HCT116 (cell line): Measurements from ENCODE around the gene WIPI1. TPM values are rescaled to one million over a fixed set of nuclear protein-coding genes. Genes with fewer than 3 reads are reported as not detected.

Experiments
- ATAC-seq: fragments of 200-7000 bp; cut with Tn5 transposase; 2 replicates; pipeline ENCODE4 v1.9.1; 2020; ENCODE audit warnings: mild to moderate bottlenecking, moderate library complexity
- BruUV-seq: library from RNA; stranded (reverse); fragments of 400-500 nt; replicated peaks from 2 replicates; lab custom pipeline; 2021; lab: Mats Ljungman, UMichigan
- CTCF ChIA-PET: fragments of 300-600 bp; sonication (Branson Sonifier 250); formaldehyde crosslinking; loops from one replicate; lab custom pipeline; 2021; ENCODE audit warnings: antibody characterized with exemption; lab: Charles Lee
- POLR2A ChIA-PET: fragments of 300-600, 350-600 bp; sonication (Branson Sonifier 250); formaldehyde crosslinking; loops from one replicate; lab custom pipeline; 2021; ENCODE audit warnings: antibody characterized with exemption; lab: Charles Lee
- RAD21 ChIA-PET, 2 experiments: fragments of 300-600 bp; sonication (Branson Sonifier 250); formaldehyde crosslinking; loops; one replicate each; lab custom pipeline; 2023; ENCODE audit warnings: low total read pairs in 2 of 2; ENCODE audit not compliant: uncharacterized antibody in 2 of 2, unreplicated experiment in 2 of 2, low non-redundant PET in 1 of 2; lab: Charles Lee
- DNase-seq: peaks from one replicate; pipeline ENCODE4 v3.0.0-alpha.2; 2010; ENCODE audit warnings: low read depth, low spot score
- H2AFZ ChIP-seq: fragments of 200-600 bp; shearing (Covaris generic), sonication (generic); 2 replicates; pipeline ENCODE4 v1.6.1; 2017; ENCODE audit warnings: low read depth, mixed run types, mixed read lengths, antibody characterized with exemption, low read length; ENCODE audit not compliant: poor library complexity, severe bottlenecking
- H3K27ac ChIP-seq: 2 replicates; pipeline ENCODE4 v1.5.1; 2012; ENCODE audit warnings: low read depth, low read length
- H3K27me3 ChIP-seq: fragments of 200-600 bp; sonication (generic); 2 replicates; pipeline ENCODE4 v1.6.1; 2016; ENCODE audit warnings: mixed run types, low read length, mixed read lengths; ENCODE audit not compliant: insufficient read depth
- H3K36me3 ChIP-seq, 2 experiments: fragments of 200-500 bp in 1 of 2; fragments of 200-600 bp in 1 of 2; sonication (Bioruptor generic) in 1 of 2; sonication (generic) in 1 of 2; 2 replicates each; pipeline versions ENCODE4 v1.5.1 to v1.6.1; 2014 to 2016; ENCODE audit warnings: low read length in 2 of 2, inconsistent platforms in 1 of 2, mixed read lengths in 1 of 2, mixed run types in 1 of 2; ENCODE audit not compliant: insufficient read depth in 2 of 2, control insufficient read depth in 1 of 2
- H3K4me1 ChIP-seq, 2 experiments: fragments of 200-600 bp in 1 of 2; sonication (generic) in 1 of 2; 2 replicates each; pipeline versions ENCODE4 v1.5.1 to v1.6.1; 2012 to 2017; ENCODE audit warnings: low read length in 2 of 2, inconsistent platforms in 1 of 2, mild to moderate bottlenecking in 1 of 2, mixed read lengths in 1 of 2, mixed run types in 1 of 2, moderate library complexity in 1 of 2; ENCODE audit not compliant: insufficient read depth in 2 of 2, control insufficient read depth in 1 of 2
- H3K4me2 ChIP-seq: fragments of 200-600 bp; sonication (generic); 2 replicates; pipeline ENCODE4 v1.6.1; 2017; ENCODE audit warnings: mixed run types, low read length, mixed read lengths
- H3K4me3 ChIP-seq, 2 experiments: fragments of 200-600 bp in 1 of 2; sonication (generic) in 1 of 2; replicated peaks in 1 of 2; 2 replicates each; pipeline ENCODE4 v1.5.1; 2011 to 2016; ENCODE audit warnings: low read length in 2 of 2, control low read depth in 1 of 2, low read depth in 1 of 2, mild to moderate bottlenecking in 1 of 2, mixed read lengths in 1 of 2, mixed run types in 1 of 2
- H3K79me2 ChIP-seq: fragments of 200-600 bp; sonication (generic); 2 replicates; pipeline ENCODE4 v1.6.1; 2017; ENCODE audit warnings: mild to moderate bottlenecking, mixed run types, low read length, moderate library complexity, mixed read lengths; ENCODE audit not compliant: insufficient read depth
- H3K9ac ChIP-seq: fragments of 200-600 bp; sonication (generic); 2 replicates; pipeline ENCODE4 v1.6.1; 2016; ENCODE audit warnings: low read length, mixed read lengths
- H3K9me2 ChIP-seq: fragments of 200-600 bp; sonication (generic), shearing (Covaris generic); 2 replicates; pipeline ENCODE4 v1.6.1; 2017; ENCODE audit warnings: mixed run types, mild to moderate bottlenecking, moderate library complexity; ENCODE audit not compliant: insufficient read depth
- H3K9me3 ChIP-seq, 2 experiments: fragments of 200-500 bp in 1 of 2; fragments of 200-600 bp in 1 of 2; sonication (Bioruptor generic) in 1 of 2; sonication (generic) in 1 of 2; 2 replicates each; pipeline ENCODE4 v1.6.1; 2014 to 2017; ENCODE audit warnings: low read length in 2 of 2, mixed read lengths in 2 of 2, inconsistent platforms in 1 of 2, low read depth in 1 of 2, mild to moderate bottlenecking in 1 of 2, mixed run types in 1 of 2, moderate library complexity in 1 of 2; ENCODE audit not compliant: control insufficient read depth in 1 of 2, insufficient read depth in 1 of 2
- H4K20me1 ChIP-seq: fragments of 200-600 bp; sonication (generic), shearing (Covaris generic); 2 replicates; pipeline ENCODE4 v1.6.1; 2017; ENCODE audit warnings: mixed run types, mild to moderate bottlenecking, moderate library complexity; ENCODE audit not compliant: insufficient read depth
- CBX3 ChIP-seq: IDR thresholded peaks from 2 replicates; pipeline ENCODE4 v1.6.1; 2012; ENCODE audit warnings: low read depth
- CEBPB ChIP-seq: IDR thresholded peaks from 2 replicates; pipeline ENCODE4 v1.6.1; 2012; ENCODE audit warnings: low read depth
- EGR1 ChIP-seq: IDR thresholded peaks from 2 replicates; pipeline ENCODE4 v1.6.1; 2012; ENCODE audit warnings: low read depth
- ELF1 ChIP-seq: IDR thresholded peaks from 2 replicates; pipeline ENCODE4 v1.6.1; 2012; ENCODE audit warnings: low read depth, borderline replicate concordance
- EZH2phosphoT487 ChIP-seq: fragments of 200-600 bp; IDR thresholded peaks from 2 replicates; pipeline ENCODE4 v1.6.1; 2018; ENCODE audit warnings: antibody characterized with exemption, borderline replicate concordance
- FOSL1 ChIP-seq: IDR thresholded peaks from 2 replicates; pipeline ENCODE4 v1.6.1; 2012; ENCODE audit warnings: low read depth
- POLR2A ChIP-seq: IDR thresholded peaks from 2 replicates; pipeline ENCODE4 v1.7.0; 2011; ENCODE audit warnings: borderline replicate concordance; ENCODE audit not compliant: insufficient read depth, insufficient read length; ENCODE audit errors: extremely low read depth
- POLR2AphosphoS5 ChIP-seq: IDR thresholded peaks from 2 replicates; pipeline ENCODE4 v1.6.1; 2011; ENCODE audit warnings: mild to moderate bottlenecking, low read depth, low read length, moderate library complexity
- RAD21 ChIP-seq: IDR thresholded peaks from 2 replicates; pipeline ENCODE4 v1.6.1; 2012; ENCODE audit warnings: low read depth, mild to moderate bottlenecking
- SP1 ChIP-seq: IDR thresholded peaks from 2 replicates; pipeline ENCODE4 v1.6.1; 2012; ENCODE audit warnings: low read depth
- SRF ChIP-seq: IDR thresholded peaks from 2 replicates; pipeline ENCODE4 v1.6.1; 2012; ENCODE audit warnings: low read depth
- TCF7L2 ChIP-seq: IDR thresholded peaks from 2 replicates; pipeline ENCODE4 v1.7.0; 2011; ENCODE audit warnings: borderline replicate concordance, inconsistent platforms; ENCODE audit not compliant: insufficient read depth, insufficient read length; ENCODE audit errors: extremely low read depth
- YY1 ChIP-seq: IDR thresholded peaks from 2 replicates; pipeline ENCODE4 v1.6.1; 2011; ENCODE audit warnings: low read length, low read depth, moderate library complexity, mild to moderate bottlenecking; ENCODE audit not compliant: insufficient replicate concordance; ENCODE audit errors: extremely low read depth
- ZNF274 ChIP-seq: fragments of 200-500 bp; sonication (Bioruptor generic); IDR thresholded peaks from 2 replicates; pipeline ENCODE4 v1.6.1; 2014; ENCODE audit warnings: mild to moderate bottlenecking, low read depth, low read length, inconsistent platforms
- intact Hi-C: fragments of 100-400 bp; cut with micrococcal nuclease; formaldehyde crosslinking; loops from 2 replicates; pipeline ENCODE4 v1.10.0; 2022
- total RNA-seq: library from RNA; stranded (reverse); gene quantifications from one replicate; pipeline ENCODE4 v1.2.1, GENCODE V29; 2021; ENCODE audit not compliant: unreplicated experiment
- TF ChIP-seq, protein P1 (sequence below): IDR thresholded peaks from 2 replicates; pipeline ENCODE4 v1.6.1; 2012
- TF ChIP-seq, protein P2 (sequence below): IDR thresholded peaks from 2 replicates; pipeline ENCODE4 v1.6.1; 2012; ENCODE audit warnings: low read depth
- TF ChIP-seq, protein P3 (sequence below): IDR thresholded peaks from 2 replicates; pipeline ENCODE4 v1.6.1; 2011; ENCODE audit warnings: mild to moderate bottlenecking, low read length, moderate library complexity; ENCODE audit not compliant: insufficient replicate concordance; ENCODE audit errors: extremely low read depth

WIPI1 gene
- total RNA-seq, 1 experiment from 2014 or later, result 21.5 TPM

DNA sequence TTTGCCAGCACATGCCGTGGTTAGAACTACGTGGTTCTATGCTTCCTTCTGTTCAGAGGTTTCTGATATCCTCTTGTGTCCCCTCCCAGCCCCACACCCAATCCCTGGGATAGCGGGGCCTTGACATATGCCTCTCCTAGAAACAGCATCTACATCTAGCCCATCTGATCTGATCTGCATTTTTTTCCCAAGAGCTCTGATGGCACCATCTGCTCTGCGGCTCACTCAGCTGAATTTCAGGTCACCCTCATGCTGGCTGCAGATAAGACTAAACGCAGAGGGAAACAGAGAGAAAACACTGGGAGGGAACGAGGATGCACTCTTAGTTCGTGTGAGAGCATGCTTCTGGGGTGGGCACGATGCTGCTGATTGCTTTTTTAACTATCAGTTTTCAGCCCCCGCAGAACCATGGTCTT, 10.7 kb downstream of the WIPI1 start:
- CTCF ChIA-PET, result interaction anchor here (1.4 to 2.9 kb wide), 2 partner anchors 11 to 242 kb away, joined by 3 to 12 read pairs; no protein-coding TSS in a partner anchor
- BruUV-seq, result no TSS peak
- no peak for ATAC-seq
- Histone ChIP-seq H3K27ac (no peak overlapping the region), H3K27me3 (no peaks in the 10 kb centered on the region), H3K4me3 (no peak overlapping the region), H4K20me1 (no peaks in the 10 kb centered on the region), H3K36me3 (no peaks in the 10 kb centered on the region; a peak in 1 of 4 replicates), H2AFZ (no peak overlapping the region), H3K9ac (no peak overlapping the region), H3K4me2 (no peak overlapping the region), H3K9me3 (no peaks in the 10 kb centered on the region), H3K79me2 (no peaks in the 10 kb centered on the region), H3K9me2 (no peaks in the 10 kb centered on the region), H3K4me1 (no peaks in the 10 kb centered on the region)
- intact Hi-C loops, result no loop called here
- TF ChIP-seq, protein P1, sequence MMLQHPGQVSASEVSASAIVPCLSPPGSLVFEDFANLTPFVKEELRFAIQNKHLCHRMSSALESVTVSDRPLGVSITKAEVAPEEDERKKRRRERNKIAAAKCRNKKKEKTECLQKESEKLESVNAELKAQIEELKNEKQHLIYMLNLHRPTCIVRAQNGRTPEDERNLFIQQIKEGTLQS, result no peak
- TF ChIP-seq POLR2AphosphoS5, result no peak
- TF ChIP-seq SRF, result no peak
- TF ChIP-seq TCF7L2, result no peak
- TF ChIP-seq CBX3, result no peak
- TF ChIP-seq EZH2phosphoT487, result no peak
- TF ChIP-seq ELF1, result no peak
- TF ChIP-seq, protein P2, sequence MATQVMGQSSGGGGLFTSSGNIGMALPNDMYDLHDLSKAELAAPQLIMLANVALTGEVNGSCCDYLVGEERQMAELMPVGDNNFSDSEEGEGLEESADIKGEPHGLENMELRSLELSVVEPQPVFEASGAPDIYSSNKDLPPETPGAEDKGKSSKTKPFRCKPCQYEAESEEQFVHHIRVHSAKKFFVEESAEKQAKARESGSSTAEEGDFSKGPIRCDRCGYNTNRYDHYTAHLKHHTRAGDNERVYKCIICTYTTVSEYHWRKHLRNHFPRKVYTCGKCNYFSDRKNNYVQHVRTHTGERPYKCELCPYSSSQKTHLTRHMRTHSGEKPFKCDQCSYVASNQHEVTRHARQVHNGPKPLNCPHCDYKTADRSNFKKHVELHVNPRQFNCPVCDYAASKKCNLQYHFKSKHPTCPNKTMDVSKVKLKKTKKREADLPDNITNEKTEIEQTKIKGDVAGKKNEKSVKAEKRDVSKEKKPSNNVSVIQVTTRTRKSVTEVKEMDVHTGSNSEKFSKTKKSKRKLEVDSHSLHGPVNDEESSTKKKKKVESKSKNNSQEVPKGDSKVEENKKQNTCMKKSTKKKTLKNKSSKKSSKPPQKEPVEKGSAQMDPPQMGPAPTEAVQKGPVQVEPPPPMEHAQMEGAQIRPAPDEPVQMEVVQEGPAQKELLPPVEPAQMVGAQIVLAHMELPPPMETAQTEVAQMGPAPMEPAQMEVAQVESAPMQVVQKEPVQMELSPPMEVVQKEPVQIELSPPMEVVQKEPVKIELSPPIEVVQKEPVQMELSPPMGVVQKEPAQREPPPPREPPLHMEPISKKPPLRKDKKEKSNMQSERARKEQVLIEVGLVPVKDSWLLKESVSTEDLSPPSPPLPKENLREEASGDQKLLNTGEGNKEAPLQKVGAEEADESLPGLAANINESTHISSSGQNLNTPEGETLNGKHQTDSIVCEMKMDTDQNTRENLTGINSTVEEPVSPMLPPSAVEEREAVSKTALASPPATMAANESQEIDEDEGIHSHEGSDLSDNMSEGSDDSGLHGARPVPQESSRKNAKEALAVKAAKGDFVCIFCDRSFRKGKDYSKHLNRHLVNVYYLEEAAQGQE, result no peak
- TF ChIP-seq, protein P3, sequence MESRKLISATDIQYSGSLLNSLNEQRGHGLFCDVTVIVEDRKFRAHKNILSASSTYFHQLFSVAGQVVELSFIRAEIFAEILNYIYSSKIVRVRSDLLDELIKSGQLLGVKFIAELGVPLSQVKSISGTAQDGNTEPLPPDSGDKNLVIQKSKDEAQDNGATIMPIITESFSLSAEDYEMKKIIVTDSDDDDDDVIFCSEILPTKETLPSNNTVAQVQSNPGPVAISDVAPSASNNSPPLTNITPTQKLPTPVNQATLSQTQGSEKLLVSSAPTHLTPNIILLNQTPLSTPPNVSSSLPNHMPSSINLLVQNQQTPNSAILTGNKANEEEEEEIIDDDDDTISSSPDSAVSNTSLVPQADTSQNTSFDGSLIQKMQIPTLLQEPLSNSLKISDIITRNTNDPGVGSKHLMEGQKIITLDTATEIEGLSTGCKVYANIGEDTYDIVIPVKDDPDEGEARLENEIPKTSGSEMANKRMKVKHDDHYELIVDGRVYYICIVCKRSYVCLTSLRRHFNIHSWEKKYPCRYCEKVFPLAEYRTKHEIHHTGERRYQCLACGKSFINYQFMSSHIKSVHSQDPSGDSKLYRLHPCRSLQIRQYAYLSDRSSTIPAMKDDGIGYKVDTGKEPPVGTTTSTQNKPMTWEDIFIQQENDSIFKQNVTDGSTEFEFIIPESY, result no peak
- TF ChIP-seq CEBPB, result no peak
- TF ChIP-seq EGR1, result no peak
- TF ChIP-seq POLR2A, result no peak
- TF ChIP-seq FOSL1, result no peak
- TF ChIP-seq YY1, result no peak
- no peak for TF ChIP-seq ZNF274
- TF ChIP-seq RAD21, result no peak
- TF ChIP-seq SP1, result no peak
- RAD21 ChIA-PET, result no interaction called here
- DNase-seq, result no peak
- POLR2A ChIA-PET, result no interaction called here
